NCI-H187 treated with DMSO at 0.1 percent for 48 hours (cell line): ENCODE results near the gene CA10.

Source experiments
- DNase-seq: peaks from one replicate; lab custom pipeline; 2025; lab: John Stamatoyannopoulos, UW

The CA10 gene

DNA sequence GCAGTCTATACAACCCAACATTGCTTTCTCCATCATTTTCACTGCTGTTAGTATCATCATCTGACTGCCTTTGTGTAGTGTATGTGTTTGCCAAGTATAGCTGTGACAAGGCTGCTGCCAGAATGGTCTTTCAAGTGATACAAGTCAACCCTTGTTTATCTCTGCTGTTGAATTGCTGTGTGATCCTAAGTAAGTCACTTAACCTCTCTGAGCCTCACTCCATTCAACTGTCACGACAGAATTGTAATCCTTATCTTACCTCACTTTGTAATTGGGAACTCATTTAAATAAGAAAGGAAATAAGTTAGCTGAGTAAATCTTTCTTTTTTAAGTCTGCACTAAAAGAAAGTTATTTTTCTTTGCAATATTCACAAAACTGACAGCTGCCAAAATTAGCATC, 340.6 kb downstream of the CA10 start:
- no peak for DNase-seq

GRCh38 chr17:51817117-51817516, 341.4 kb downstream of the CA10 start:
- no peak for DNase-seq

- no peak for DNase-seq
Observed at GRCh38 chr17:51815097-51815496, 343.4 kb downstream of the CA10 start.

DNA sequence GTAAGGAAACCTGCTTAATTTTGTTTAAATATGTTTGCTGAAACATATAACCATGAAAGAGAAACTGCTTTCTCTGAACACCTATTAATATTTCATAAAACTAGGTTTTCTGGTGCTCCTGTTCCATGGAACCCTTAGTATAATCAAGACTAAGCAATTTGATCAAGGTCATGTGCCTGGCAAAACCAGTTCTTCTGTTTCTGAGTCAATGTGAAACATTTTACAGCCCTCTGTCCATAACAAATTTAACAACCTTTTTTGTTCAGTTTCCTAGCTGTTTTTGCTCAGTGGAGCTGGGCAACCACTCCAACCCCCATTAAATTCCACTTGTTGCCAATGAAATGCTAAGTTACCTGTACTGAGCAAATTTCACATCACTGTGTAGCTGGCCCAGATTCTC, 344.0 kb downstream of the CA10 start:
- no peak for DNase-seq

- DNase-seq = no peak
Observed at GRCh38 chr17:51813784-51814174, 344.7 kb downstream of the CA10 start.

DNA sequence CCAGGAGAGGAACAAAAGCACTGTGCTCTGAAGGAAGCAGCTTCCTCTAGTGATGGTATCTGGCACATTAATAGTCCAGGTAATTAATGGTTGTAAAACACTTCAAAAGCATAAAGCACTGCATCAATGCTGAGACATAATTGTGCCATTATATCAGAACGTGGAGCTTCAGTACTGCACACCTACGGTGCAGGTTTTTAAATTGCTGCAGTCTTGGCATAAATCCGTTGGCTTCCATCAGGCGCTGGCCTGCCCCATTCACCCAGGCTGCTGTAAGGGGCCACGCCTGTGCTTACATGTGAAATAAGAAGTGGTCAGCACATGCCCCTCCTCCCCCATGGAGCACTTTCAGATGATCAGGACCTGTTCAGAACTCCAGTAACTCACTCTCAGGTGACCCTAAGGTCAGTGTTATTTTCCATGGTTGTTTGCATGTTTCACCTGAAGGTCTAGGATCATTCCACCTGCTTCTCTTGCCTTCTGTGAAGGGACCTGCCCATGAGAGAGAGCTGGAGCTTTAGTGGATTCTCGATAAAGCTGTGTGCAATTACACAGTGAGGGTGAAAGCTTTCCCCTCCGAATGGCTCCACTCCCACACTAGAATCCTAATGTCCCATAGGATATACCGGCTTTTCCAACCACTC, 345.3 kb downstream of the CA10 start:
- DNase-seq = no peak

DNA sequence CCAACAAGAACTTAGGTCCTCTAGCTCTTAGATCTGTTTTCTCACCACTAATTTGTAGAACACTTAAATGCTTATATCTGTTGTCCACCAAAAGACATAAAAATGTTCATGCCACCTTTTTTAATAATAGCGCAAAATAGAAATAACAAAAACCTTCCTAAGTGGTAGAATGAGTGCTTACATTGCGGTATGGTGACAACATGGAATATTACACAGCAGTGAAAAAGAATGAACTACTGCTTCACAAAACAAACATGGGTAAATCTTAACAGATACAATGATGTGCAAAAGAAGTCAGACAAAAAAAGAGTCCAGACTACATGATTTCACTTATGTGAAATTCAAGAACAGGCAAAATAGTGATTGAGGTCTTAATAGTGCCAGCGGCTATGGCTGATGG, 351.1 kb downstream of the CA10 start:
- DNase-seq = no peak

DNA sequence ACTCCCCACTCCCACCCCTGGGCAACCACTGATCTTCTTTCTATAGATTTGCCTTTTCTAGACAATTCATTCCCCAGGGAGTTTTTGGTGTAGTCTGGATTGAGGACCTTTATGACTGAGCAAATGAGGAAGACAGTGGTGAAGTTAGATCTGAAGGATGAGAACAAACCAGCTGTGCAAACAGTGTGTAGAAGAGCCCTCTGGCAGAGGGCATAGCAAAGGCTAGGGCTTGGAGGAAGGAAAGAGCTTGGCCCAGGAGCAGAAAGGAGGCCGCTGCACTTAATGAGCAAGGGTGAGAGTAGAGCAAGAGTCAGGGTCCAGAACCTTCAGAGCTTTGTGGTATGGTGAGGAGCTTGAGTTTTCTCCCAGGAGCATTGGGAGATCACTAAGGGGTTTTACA, 352.7 kb downstream of the CA10 start:
- no peak for DNase-seq

- DNase-seq = no peak
Observed at GRCh38 chr17:51805185-51805584, 353.3 kb downstream of the CA10 start.

GRCh38 chr17:51803161-51803560, 355.4 kb downstream of the CA10 start:
- DNase-seq = no peak

DNA sequence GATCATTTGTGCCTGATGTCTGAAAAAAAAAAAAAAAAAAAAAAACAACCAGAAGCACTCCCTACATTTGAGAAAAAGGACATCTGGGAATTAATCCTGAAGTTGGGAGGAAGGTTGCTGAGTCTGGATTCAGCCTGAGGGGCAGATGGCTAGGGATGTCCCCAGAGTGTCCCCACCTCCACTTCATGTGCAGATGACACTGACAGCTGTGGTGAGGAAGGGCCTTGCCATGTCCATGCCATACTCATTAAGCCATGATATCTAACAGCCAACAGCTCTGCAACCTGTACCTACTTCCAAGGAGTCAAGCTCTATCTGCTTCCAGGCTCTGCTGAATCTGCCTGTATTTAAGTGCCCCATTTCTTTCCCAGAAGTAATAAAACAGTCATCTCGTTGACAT, 356.0 kb downstream of the CA10 start:
- DNase-seq = no peak

DNA sequence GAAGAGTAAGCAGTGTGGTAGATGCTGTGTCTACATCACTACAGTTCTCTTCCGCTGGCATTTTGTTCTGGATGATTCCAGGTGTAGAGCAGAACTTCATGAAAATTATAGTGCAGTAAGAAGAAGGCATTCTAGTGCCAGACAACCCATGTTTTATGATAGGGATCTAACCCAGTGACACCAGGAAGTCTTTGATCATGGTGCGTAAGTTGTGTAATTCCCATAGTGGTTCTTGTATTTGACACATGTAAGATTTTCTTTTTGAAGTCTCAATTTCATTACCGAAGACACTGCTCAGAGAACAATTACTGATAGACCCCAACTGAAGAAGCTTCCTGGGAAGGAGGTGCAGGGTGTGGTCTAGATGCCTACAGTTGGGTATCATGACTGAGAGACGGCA, 356.9 kb downstream of the CA10 start:
- no peak for DNase-seq

DNA sequence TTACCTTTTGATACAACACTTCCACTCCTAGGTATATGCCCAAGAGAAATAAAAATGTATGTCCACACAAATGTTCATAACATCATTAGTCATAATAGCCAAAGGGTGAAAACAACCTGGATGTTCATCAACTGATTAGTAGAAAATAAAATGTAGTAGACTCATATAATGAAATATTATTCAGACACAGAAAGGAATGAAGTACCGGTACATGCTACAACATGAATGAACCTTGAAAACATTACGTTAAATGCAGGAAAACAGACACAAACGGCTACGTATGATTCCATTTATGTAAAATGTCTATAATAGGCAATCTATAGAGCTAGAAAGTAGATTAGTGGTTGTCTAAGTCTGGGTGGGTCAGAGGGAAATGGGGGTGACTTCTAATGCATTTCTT, 358.5 kb downstream of the CA10 start:
- DNase-seq = no peak

DNA sequence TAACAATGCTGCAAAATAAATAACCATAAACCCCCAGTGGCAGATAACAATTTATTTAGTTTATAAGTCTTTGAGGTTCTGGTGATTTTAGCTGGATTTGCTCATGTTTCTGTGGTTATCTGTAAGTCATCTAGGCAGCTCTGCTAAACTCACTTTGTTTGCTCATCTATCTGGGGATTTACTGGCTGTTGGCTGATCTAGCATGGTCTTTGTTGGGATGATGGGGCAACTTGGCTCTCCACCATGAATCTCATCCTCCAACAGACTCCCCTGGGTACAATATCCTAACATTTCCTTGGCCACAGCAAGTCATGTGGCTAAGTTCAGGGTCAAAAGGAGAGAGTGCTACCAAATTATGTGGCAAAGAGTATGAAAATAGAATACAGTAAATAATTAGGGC, 359.3 kb downstream of the CA10 start:
- no peak for DNase-seq

DNA sequence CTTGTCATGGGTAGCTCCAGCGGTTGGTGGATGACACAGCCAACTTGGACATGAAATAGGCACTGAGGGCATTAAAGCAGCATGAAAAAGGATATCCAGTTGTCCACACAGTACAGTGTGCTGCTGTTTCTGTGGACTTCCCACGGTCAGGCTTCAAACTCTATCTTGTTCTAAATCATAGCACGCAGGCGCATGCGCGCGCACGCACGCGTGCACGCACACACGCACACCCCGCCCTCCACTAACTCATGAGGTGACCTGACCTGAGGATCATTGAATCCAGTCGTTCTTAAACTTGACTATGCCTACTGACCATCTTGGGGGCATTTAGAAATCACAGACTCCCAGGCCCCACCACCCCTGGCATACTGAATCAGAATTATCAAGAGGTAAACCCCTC, 361.4 kb downstream of the CA10 start:
- no peak for DNase-seq

GRCh38 chr17:51796026-51796425, 362.5 kb downstream of the CA10 start:
- DNase-seq = no peak

- no peak for DNase-seq
Observed at GRCh38 chr17:51795401-51795800, 363.1 kb downstream of the CA10 start.

- no peak for DNase-seq
Observed at GRCh38 chr17:51794466-51794865, 364.0 kb downstream of the CA10 start.

DNA sequence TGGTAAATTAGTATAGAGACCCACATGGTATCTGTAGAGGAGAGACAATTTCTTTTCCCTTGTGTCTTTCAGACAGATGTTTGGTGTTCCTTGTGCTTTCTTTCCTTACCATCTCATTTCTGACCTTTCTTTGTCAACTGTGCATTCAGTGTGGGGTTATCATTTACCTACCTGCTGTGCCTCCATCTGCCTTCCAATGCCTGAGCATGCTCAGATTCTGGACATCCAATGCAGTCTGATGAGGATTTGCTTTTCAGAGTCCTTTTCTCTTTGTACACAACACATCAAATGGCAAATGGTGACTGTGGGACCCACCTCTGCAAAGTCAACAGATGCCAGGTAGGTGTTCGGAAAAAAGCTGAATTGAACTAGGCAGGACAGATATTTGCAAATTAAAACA, 364.8 kb downstream of the CA10 start:
- DNase-seq = no peak

DNA sequence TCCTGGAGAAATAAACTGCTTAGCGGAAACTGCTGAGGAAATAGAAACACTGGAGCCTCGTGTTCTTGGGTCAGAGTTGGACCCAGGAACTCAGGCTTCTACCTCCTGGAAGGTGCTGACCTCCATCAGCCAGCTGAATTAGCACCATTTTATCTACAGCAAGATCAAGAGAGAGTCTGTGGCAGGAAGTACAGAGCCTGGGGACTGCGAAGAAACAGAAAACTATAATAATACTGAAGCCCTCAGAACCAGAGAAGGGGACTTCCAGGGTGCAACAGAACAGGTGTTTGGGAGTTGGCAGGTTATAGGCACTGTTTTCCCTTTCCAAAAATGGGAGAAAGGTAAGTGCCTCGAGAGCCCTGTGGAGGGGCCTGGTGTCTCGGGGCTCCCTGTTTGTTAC, 379.7 kb downstream of the CA10 start:
- DNase-seq = no peak

DNA sequence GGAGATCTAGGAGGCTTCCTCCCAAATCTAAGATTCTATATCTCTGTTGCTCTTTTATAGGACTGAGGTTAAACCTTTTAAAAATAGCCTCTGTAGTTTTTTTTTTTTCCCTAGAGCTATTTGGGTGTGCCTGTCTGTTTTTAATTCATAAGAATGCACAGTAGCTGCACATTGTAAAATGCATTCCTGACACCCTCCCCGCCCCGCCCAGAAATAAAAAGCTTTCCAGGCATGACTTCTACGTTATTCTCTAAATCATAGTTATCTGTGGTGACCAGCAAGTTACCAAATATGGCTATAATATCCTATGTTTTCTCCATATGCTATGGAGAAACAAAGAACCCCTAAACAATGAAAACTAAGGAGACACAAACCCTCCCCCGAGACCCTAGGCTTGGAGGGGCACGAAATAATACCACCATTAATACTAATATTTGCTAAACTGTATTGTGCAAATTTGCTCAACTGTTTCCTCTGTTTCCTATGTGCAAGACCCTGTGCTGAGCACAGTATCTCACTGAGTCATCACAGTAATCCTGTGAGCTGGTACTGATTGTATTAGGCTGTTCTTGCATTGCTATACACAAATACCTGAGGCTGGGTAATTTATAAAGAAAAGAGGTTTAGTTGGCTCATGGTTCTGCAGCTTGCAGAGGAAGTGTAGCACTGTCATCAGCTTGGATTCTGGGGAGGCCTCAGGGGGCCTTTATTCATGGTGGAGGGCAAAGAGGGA, 388.3 kb downstream of the CA10 start:
- DNase-seq = no peak

GRCh38 chr17:51769231-51769630, 389.3 kb downstream of the CA10 start:
- no peak for DNase-seq

GRCh38 chr17:51768706-51769105, 389.8 kb downstream of the CA10 start:
- no peak for DNase-seq

- DNase-seq = no peak
Observed at GRCh38 chr17:51767287-51767686, 391.2 kb downstream of the CA10 start.
